GM10266 (cell line): Measurements from ENCODE around the gene C16orf92.

ENCODE experiments used
- DNase-seq: peaks from one replicate; pipeline ENCODE4 v3.0.0; 2012; ENCODE audit errors: extremely low spot score
- TF ChIP-seq, protein P1 (sequence below): IDR thresholded peaks from 2 replicates; pipeline ENCODE4 v1.5.1; 2012; ENCODE audit warnings: mild to moderate bottlenecking, low read depth; ENCODE audit not compliant: control insufficient read depth, insufficient read depth; ENCODE audit errors: missing control alignments

Gene C16orf92

DNA sequence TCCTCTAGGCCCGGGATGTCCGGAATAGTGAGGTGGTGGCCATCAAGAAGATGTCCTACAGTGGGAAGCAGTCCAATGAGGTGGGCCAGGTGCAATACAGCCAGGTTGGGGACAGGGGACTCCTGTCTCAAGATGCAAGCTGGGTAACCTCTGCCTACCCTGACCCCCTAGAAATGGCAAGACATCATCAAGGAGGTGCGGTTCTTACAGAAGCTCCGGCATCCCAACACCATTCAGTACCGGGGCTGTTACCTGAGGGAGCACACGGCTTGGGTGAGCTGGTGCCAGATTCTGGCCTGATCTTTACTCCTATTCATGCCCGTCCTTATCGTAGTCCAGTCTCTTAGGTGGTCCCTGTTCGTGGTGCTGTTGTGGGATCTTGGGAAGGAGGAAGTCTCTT, 44.9 kb upstream of the C16orf92 start:
- TF ChIP-seq, protein P1, sequence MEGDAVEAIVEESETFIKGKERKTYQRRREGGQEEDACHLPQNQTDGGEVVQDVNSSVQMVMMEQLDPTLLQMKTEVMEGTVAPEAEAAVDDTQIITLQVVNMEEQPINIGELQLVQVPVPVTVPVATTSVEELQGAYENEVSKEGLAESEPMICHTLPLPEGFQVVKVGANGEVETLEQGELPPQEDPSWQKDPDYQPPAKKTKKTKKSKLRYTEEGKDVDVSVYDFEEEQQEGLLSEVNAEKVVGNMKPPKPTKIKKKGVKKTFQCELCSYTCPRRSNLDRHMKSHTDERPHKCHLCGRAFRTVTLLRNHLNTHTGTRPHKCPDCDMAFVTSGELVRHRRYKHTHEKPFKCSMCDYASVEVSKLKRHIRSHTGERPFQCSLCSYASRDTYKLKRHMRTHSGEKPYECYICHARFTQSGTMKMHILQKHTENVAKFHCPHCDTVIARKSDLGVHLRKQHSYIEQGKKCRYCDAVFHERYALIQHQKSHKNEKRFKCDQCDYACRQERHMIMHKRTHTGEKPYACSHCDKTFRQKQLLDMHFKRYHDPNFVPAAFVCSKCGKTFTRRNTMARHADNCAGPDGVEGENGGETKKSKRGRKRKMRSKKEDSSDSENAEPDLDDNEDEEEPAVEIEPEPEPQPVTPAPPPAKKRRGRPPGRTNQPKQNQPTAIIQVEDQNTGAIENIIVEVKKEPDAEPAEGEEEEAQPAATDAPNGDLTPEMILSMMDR, result no peak
- no peak for DNase-seq

DNA sequence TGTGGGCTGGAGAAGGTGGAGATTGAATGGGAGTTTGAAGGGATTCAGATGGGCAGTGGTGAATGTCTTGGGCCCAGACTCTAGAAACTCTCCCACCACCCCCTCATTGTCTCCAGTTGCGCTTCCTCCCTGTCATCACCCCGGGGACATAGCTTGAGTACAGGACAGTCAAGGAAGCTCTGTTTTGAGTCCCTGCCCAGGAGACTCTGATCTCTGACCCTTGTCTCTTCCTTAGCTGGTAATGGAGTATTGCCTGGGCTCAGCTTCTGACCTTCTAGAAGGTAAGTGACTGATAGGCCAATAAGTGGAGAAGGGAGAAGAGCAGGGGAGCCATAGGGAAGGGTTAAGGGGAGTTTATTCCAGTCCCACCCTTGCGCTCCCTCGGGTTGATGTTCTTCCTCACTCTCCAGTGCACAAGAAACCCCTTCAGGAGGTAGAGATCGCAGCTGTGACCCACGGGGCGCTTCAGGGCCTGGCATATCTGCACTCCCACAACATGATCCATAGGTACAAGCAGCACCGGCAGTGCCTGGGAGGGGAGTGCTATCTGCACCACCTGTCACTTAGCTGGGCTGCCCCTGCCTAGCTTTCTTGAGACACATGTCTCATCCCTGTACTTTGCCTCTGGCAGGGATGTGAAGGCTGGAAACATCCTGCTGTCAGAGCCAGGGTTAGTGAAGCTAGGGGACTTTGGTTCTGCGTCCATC, 44.3 kb upstream of the C16orf92 start:
- DNase-seq, result no peak

DNA sequence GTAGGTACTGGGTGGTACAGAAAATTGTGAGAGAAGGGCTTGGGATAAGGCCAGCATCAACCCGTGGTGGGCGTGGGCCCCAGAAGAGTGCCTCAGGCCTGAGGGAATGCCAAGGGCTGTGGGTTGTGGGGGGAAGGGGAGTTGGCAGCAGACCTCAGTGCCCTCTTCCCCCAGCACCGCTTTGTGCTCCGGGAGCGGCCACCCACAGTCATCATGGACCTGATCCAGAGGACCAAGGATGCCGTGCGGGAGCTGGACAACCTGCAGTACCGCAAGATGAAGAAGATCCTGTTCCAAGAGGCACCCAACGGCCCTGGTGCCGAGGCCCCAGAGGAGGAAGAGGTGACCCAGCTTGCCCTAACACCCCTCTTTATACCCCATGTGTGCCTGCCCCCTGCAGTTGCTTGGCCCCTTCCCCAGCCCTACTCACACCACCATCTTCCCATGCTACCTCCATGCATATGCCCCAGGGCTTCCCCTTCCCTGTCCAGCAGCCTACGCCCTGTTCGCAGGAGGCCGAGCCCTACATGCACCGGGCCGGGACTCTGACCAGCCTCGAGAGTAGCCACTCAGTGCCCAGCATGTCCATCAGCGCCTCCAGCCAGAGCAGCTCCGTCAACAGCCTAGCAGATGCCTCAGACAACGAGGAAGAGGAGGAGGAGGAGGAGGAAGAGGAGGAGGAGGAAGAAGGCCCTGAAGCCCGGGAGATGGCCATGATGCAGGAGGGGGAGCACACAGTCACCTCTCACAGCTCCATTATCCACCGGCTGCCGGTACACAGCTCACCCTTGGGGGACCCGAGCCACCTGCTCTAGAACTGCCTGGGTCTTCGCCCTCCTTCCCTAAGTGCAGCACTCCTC, 40.2 kb upstream of the C16orf92 start:
- TF ChIP-seq, protein P1, result no peak
- no peak for DNase-seq

More for the DNA sequence above, 44.3 kb upstream of the C16orf92 start:
- TF ChIP-seq, protein P1, result no peak

DNA sequence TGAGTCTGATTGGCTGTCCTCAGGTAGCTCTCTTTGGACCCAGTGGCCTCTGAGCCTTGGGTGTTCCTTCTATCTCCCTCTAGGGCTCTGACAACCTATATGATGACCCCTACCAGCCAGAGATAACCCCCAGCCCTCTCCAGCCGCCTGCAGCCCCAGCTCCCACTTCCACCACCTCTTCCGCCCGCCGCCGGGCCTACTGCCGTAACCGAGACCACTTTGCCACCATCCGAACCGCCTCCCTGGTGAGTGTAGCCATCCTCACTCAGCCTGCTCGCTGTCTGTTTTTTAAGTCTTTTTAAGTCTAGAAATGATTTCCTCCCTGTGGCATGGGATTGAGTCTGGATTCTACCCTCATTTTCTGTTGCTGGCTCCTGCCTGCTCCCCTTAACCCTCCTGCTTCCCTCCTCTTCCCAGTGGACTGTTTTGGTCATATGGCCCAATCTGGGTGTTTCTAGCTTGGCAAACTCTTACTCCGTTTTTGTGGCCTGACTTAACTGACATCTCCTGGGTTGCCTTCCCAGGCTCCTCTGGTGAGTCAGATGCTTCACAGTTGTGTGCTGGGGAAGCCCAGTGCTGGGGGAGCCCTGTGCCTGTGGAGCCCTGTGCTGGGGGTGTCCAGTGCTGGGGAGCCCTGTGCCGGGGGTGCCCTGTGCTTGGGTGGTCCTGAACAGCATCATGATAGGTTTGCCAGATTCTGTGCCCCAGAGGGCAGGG, 39.4 kb upstream of the C16orf92 start:
- DNase-seq, result no peak
- TF ChIP-seq, protein P1, result no peak

DNA sequence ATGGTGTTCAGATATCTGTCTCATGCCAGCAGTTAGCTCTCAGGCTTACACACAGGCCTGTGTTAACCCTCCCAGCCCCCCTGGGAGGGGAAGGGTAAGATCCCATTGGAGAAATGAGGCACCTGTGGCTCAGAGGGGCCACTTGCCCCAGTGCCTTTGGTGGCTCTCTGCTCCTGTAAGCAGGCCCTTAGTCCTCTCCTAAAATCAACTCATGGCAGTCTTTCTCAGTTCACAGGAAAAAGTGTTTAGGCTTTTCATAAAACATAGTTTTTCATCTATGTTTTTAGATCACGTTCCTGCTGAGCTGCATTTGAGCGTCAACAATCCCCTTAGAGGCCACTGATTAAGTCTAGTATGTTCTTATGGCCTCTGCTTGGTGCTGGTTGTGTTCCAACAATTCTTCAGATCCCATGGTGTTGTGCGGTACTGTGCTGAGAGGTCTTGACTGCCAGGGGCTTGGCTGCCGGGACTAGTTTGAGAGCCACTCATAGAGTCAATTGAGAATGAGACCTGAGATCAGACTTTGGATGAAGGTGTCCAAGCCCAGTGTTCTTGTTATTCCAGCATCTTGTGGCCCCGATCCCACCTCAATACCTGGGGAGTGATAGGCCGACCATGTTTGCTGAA, 38.7 kb upstream of the C16orf92 start:
- TF ChIP-seq, protein P1, result no peak
- DNase-seq, result no peak

DNA sequence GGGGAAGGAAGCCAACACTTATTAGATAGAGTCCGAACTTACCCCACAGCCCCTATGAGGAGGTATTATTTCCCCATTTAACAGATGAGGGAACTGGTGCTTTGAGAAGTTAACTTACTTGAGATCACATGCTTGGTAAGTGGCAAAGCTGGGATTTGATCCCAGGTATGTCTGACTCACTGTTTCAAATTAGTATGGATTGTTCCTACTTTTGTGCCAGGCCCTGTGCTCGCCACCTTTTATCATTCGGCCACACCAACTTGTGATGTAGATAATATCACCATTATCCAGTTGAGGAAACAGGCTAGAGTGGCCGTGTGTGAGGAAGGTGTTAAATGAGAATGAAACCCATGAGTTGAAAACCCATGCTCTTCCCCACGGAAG, 38.2 kb upstream of the C16orf92 start:
- TF ChIP-seq, protein P1, result no peak
- DNase-seq, result no peak
